Activated CD8-positive, alpha-beta memory T cell treated with anti-CD3 and anti-CD28 coated beads, Interleukin-2, amount 50 U/mL, for 1 hour (primary cell): ENCODE data around the gene N4BP3.
"Not testable (repeated sequence)": the region's sequence is repeated elsewhere in the genome, so short reads cannot be mapped to it uniquely, and the experiment has no call there.

Source experiments
- DNase-seq: peaks from one replicate; pipeline ENCODE4 v3.0.0-alpha.2; 2020; ENCODE audit errors: extremely low read depth

The N4BP3 gene

GRCh38 chr5:178121391-178122276 is 8.3 kb downstream of the N4BP3 start:
- DNase-seq: no peak

- DNase-seq: no peak
These were observed 9.0 kb downstream of the N4BP3 start for GRCh38 chr5:178122346-178122745.

- no peak for DNase-seq
These were observed 10.0 kb downstream of the N4BP3 start for GRCh38 chr5:178123094-178123965.

GRCh38 chr5:178123966-178124925 is 10.9 kb downstream of the N4BP3 start:
- DNase-seq: no peak

GRCh38 chr5:178125253-178125906 is 12.0 kb downstream of the N4BP3 start:
- DNase-seq: no peak

GRCh38 chr5:178126556-178126955 is 13.2 kb downstream of the N4BP3 start:
- no peak for DNase-seq

GRCh38 chr5:178127300-178128009 is 14.1 kb downstream of the N4BP3 start:
- not testable (repeated sequence) for DNase-seq

- no peak for DNase-seq
These were observed 16.0 kb downstream of the N4BP3 start for GRCh38 chr5:178129296-178129695.

GRCh38 chr5:178130234-178130575 is 16.9 kb downstream of the N4BP3 start:
- DNase-seq: not testable (repeated sequence)

GRCh38 chr5:178130576-178131445 is 17.5 kb downstream of the N4BP3 start, which contains the start of gene RMND5B:
Gene RMND5B (plus strand): TSS chr5:178131014. CDS start chr5:178138120, 7,106 bp downstream.
- DNase-seq: peak; percentile 18

GRCh38 chr5:178131446-178131996 is 18.2 kb downstream of the N4BP3 start:
- DNase-seq: no peak

- DNase-seq: no peak
These were observed 23.7 kb downstream of the N4BP3 start for GRCh38 chr5:178136990-178137389.

GRCh38 chr5:178137991-178138390 is 24.7 kb downstream of the N4BP3 start:
- DNase-seq: no peak

- DNase-seq: no peak
These were observed 28.2 kb downstream of the N4BP3 start for GRCh38 chr5:178141550-178141949.

GRCh38 chr5:178142642-178143041 is 29.3 kb downstream of the N4BP3 start:
- DNase-seq: no peak

GRCh38 chr5:178143246-178143645 is 29.9 kb downstream of the N4BP3 start:
- no peak for DNase-seq

GRCh38 chr5:178143901-178144300 is 30.6 kb downstream of the N4BP3 start:
- no peak for DNase-seq

- peak; percentile 45 for DNase-seq
These were observed 32.9 kb downstream of the N4BP3 start for GRCh38 chr5:178145965-178146820.
